ENCODE results near the gene CACNA1B. TPM values are rescaled to one million over a fixed set of nuclear protein-coding genes. Genes with fewer than 3 reads are reported as not detected.
A peak's percentile ranks its signal among the peaks of the same experiment; 100 is the strongest.

Gene CACNA1B
- total and polyA plus RNA-seq, 9 of the 15 experiments (the other 6 are each of a cell fraction or from before 2014, with no cell fraction given): 0.01 to 0.04 TPM; not detected in 7

DNA sequence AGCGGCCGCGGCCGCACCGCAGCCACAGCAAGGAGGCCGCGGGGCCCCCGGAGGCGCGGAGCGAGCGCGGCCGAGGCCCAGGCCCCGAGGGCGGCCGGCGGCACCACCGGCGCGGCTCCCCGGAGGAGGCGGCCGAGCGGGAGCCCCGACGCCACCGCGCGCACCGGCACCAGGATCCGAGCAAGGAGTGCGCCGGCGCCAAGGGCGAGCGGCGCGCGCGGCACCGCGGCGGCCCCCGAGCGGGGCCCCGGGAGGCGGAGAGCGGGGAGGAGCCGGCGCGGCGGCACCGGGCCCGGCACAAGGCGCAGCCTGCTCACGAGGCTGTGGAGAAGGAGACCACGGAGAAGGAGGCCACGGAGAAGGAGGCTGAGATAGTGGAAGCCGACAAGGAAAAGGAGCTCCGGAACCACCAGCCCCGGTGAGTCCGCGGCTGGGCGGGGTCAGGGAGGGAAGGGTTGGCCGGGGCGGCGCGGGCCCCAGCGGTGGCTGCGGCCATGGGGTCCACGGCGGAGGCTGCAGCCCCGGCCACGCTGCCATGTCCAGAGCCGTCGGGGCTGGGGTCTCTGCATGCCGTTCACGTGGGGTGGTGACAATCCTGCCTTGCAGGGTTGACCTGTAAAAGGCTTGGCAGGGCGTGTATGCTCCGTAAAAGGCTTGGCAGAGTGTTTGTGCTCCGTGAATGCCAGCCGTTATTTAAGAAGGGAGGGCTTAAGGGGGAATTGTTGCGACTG lies 146.0 kb downstream of the CACNA1B start (continued):
- TF ChIP-seq, protein P1, sequence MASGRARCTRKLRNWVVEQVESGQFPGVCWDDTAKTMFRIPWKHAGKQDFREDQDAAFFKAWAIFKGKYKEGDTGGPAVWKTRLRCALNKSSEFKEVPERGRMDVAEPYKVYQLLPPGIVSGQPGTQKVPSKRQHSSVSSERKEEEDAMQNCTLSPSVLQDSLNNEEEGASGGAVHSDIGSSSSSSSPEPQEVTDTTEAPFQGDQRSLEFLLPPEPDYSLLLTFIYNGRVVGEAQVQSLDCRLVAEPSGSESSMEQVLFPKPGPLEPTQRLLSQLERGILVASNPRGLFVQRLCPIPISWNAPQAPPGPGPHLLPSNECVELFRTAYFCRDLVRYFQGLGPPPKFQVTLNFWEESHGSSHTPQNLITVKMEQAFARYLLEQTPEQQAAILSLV (tag; IDR thresholded peaks at IDR 0.05): no peak
- TF ChIP-seq ZNF384 (IDR thresholded peaks at IDR 0.05; ENCODE audit: low read depth, low read length) (no peak), EZH2 (IDR thresholded peaks at IDR 0.05; ENCODE audit: borderline replicate concordance, low read depth, low read length) (no peak), ASH1L (IDR thresholded peaks at IDR 0.05; ENCODE audit: borderline replicate concordance, low read depth, partially characterized antibody) (no peak), FOXM1 (IDR thresholded peaks at IDR 0.05; ENCODE audit: low read depth) (no peak), FOXM1 (CRISPR knock-in tag; IDR thresholded peaks at IDR 0.05; ENCODE audit: low read depth) (no peak), DPF2 (IDR thresholded peaks at IDR 0.05) (no peak), NEUROD1 (IDR thresholded peaks at IDR 0.05; ENCODE audit: borderline replicate concordance, low read depth, low read length, partially characterized antibody) (no peak)

DNA sequence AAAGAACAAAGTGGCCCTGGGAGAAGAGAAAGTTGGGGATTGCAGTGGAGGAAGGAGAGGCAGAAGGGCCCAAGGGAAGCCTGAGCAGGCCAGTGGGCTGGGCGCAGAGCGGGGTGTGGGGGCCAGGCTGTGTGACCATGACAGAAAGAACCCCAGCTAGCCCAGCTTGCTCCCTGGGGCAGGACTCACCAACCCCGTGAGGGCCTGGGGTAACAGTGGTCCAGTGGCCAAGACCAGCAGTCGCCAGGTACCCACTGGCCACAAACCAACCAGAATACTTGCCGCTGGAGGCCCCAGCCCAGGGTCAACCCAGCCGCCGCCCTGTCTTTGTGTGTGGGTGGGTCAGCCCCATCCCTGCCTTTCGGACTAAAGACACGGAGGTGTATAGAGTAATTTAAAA lies 146.5 kb downstream of the CACNA1B start:
- Histone ChIP-seq H3K4me1 (replicated peaks in 1 of 2; ENCODE audit: control insufficient read depth in 2 of 2, insufficient read depth in 2 of 2, low read length in 2 of 2) (peaks cover 0 to 21% of the 10 kb centered on the region in 2 experiments; a peak in 2 of 5 replicates), H3K27me3 (ENCODE audit: control insufficient read depth in 2 of 2, insufficient read depth in 2 of 2, low read length in 2 of 2) (peaks cover 7 to 38% of the 10 kb centered on the region in 2 experiments; a peak in 4 of 5 replicates), H3K79me2 (ENCODE audit: control insufficient read depth, insufficient read depth, low read length) (no peaks in the 10 kb centered on the region), H3K36me3 (ENCODE audit: control insufficient read depth, insufficient read depth, low read length) (no peaks in the 10 kb centered on the region), H3K9me3 (replicated peaks; ENCODE audit: control insufficient read depth, insufficient read depth, low read depth, low read length) (no peaks in the 10 kb centered on the region), H3K4me2 (ENCODE audit: insufficient read depth, low read length) (no peak overlapping the region), H3K9me1 (ENCODE audit: control insufficient read depth, insufficient read depth, low read length) (no peaks in the 10 kb centered on the region), H3K27ac (ENCODE audit: extremely low read depth, low read depth, low read length) (no peak overlapping the region), H2AFZ (ENCODE audit: low read depth, low read length) (no peak overlapping the region), H3K4me3 (no peak overlapping the region), H3K9ac (ENCODE audit: insufficient read depth in 1 of 2, low read depth in 2 of 2, low read length in 2 of 2) (no peak overlapping the region), H4K20me1 (replicated peaks; ENCODE audit: control insufficient read depth, insufficient read depth, low read length) (no peaks in the 10 kb centered on the region)
- 8% methylated on average over 7 of the region's 9 CpGs for WGBS (ENCODE audit: insufficient coverage, low coverage, missing lambda C conversion rate)
- DNase-seq (ENCODE audit: extremely low read depth in 1 of 4, low spot score in 3 of 4) (peak in 1 of 4 experiments; percentile 3), FAIRE-seq (no peak), ATAC-seq (no peak)
- intact Hi-C loops (cut with micrococcal nuclease): no loop called here
- BruUV-seq (replicated peaks): no TSS peak
- in situ Hi-C loops (cut with MboI): no loop called here
- TF ChIP-seq ZNF778 (CRISPR knock-in tag; IDR thresholded peaks at IDR 0.05) (no peak), ZNF75A (CRISPR knock-in tag; IDR thresholded peaks at IDR 0.05) (no peak), NUFIP1 (IDR thresholded peaks at IDR 0.05; ENCODE audit: partially characterized antibody) (no peak), NFATC3 (IDR thresholded peaks at IDR 0.05) (no peak), TCF3 (CRISPR knock-in tag; IDR thresholded peaks at IDR 0.05) (no peak), TAF15 (IDR thresholded peaks at IDR 0.05; ENCODE audit: low read depth, low read length) (no peak), CREB1 (IDR thresholded peaks at IDR 0.05) (no peak), CREB1 (CRISPR knock-in tag; IDR thresholded peaks at IDR 0.05) (no peak), SMAD3 (CRISPR knock-in tag; conservative IDR thresholded peaks at IDR 0.05) (no peak), RFX5 (IDR thresholded peaks at IDR 0.05; ENCODE audit: low read depth, low read length) (no peak), DPF2 (IDR thresholded peaks at IDR 0.05) (no peak), GATAD2B (IDR thresholded peaks at IDR 0.05; ENCODE audit: borderline replicate concordance) (no peak), ZNF785 (CRISPR knock-in tag; IDR thresholded peaks at IDR 0.05) (no peak), MEIS2 (IDR thresholded peaks at IDR 0.05; ENCODE audit: partially characterized antibody) (no peak), STAT5A (IDR thresholded peaks at IDR 0.05; ENCODE audit: borderline replicate concordance, low read length) (no peak)
- TF ChIP-seq, protein P2, sequence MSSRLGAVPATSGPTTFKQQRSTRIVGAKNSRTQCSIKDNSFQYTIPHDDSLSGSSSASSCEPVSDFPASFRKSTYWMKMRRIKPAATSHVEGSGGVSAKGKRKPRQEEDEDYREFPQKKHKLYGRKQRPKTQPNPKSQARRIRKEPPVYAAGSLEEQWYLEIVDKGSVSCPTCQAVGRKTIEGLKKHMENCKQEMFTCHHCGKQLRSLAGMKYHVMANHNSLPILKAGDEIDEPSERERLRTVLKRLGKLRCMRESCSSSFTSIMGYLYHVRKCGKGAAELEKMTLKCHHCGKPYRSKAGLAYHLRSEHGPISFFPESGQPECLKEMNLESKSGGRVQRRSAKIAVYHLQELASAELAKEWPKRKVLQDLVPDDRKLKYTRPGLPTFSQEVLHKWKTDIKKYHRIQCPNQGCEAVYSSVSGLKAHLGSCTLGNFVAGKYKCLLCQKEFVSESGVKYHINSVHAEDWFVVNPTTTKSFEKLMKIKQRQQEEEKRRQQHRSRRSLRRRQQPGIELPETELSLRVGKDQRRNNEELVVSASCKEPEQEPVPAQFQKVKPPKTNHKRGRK (tag; IDR thresholded peaks at IDR 0.05): no peak
- POLR2A ChIA-PET: no interaction called here
- CTCF ChIA-PET (ENCODE audit: low intra/inter-chr PET ratio): no interaction called here
